CD4-positive, alpha-beta T cell (primary cell): Measurements from ENCODE around the gene DNAH3. TPM values are rescaled to one million over a fixed set of nuclear protein-coding genes. Genes with fewer than 3 reads are reported as not detected.

Experiments used
- ATAC-seq: fragments of 200-7000 bp; cut with Tn5 transposase; one replicate; pipeline ENCODE4 v1.10.0; 2022; ENCODE audit warnings: mild to moderate bottlenecking; ENCODE audit not compliant: poor library complexity
- CTCF ChIA-PET: fragments of 350-600 bp; sonication (Branson Sonifier 250); formaldehyde crosslinking; loops from one replicate; lab custom pipeline; 2021; ENCODE audit warnings: antibody characterized with exemption, inconsistent platforms; lab: Charles Lee
- POLR2A ChIA-PET: fragments of 350-600 bp; sonication (Branson Sonifier 250); formaldehyde crosslinking; loops from one replicate; lab custom pipeline; 2021; ENCODE audit warnings: antibody characterized with exemption, inconsistent platforms; lab: Charles Lee
- DNase-seq, 14 experiments: peaks; one replicate each; pipeline ENCODE4 v3.0.0-alpha.2; 2013 to 2020; ENCODE audit warnings: mixed read lengths in 2 of 14
- H3K27ac ChIP-seq, 2 donors: one replicate each; pipeline versions ENCODE4 v1.5.1 to v1.7.0; 2013; ENCODE audit warnings: low read length in 2 of 2, low read depth in 1 of 2, mild to moderate bottlenecking in 1 of 2
- H3K27me3 ChIP-seq, 2 experiments: 1 replicate in 1 of 2; 2 replicates in 1 of 2; pipeline versions ENCODE4 v1.6.1 to v1.7.0; 2013; ENCODE audit warnings: low read length in 2 of 2, control low read depth in 1 of 2, mild to moderate bottlenecking in 1 of 2, moderate library complexity in 1 of 2; ENCODE audit not compliant: insufficient read depth in 2 of 2, control insufficient read depth in 1 of 2
- H3K36me3 ChIP-seq: one replicate; pipeline ENCODE4 v1.6.1; 2013; ENCODE audit warnings: low read length, control low read depth; ENCODE audit not compliant: insufficient read depth
- H3K4me1 ChIP-seq: one replicate; pipeline ENCODE4 v1.6.1; 2013; ENCODE audit warnings: low read length, control low read depth; ENCODE audit not compliant: insufficient read depth
- H3K4me3 ChIP-seq: one replicate; pipeline ENCODE4 v1.5.1; 2013; ENCODE audit warnings: mild to moderate bottlenecking, low read length, moderate library complexity
- H3K9me3 ChIP-seq, 2 experiments: 1 replicate in 1 of 2; 2 replicates in 1 of 2; pipeline versions ENCODE4 v1.6.1 to v1.7.0; 2013; ENCODE audit warnings: low read length in 2 of 2, mild to moderate bottlenecking in 2 of 2, control low read depth in 1 of 2, moderate library complexity in 1 of 2; ENCODE audit not compliant: control insufficient read depth in 1 of 2, insufficient read depth in 1 of 2
- H3K27ac Mint-ChIP-seq: one replicate; pipeline ENCODE4 v1.8.0; 2020; ENCODE audit warnings: mixed read lengths
- H3K27me3 Mint-ChIP-seq: one replicate; pipeline ENCODE4 v1.8.0; 2021; ENCODE audit warnings: mixed read lengths
- H3K36me3 Mint-ChIP-seq: one replicate; pipeline ENCODE4 v1.8.0; 2021; ENCODE audit warnings: low read depth, mixed read lengths
- H3K4me1 Mint-ChIP-seq: one replicate; pipeline ENCODE4 v1.8.0; 2021; ENCODE audit warnings: low read depth, mixed read lengths
- H3K4me3 Mint-ChIP-seq: one replicate; pipeline ENCODE4 v1.8.0; 2020; ENCODE audit warnings: mild to moderate bottlenecking, mixed read lengths
- H3K9me3 Mint-ChIP-seq: one replicate; pipeline ENCODE4 v1.8.0; 2020; ENCODE audit warnings: mixed read lengths
- CTCF ChIP-seq: fragments of 200-600 bp; IDR thresholded peaks from one replicate; pipeline ENCODE4 v1.8.0; 2022; ENCODE audit warnings: antibody characterized with exemption, mild to moderate bottlenecking
- intact Hi-C, 2 experiments: fragments of 100-400 bp; cut with DNase I in 1 of 2; cut with micrococcal nuclease in 1 of 2; formaldehyde crosslinking; loops; one replicate each; pipeline versions ENCODE4 v1.15.1 to v1.9.0; 2023 to 2025; cut with DNase I, micrococcal nuclease
- total RNA-seq, 174 experiments: library from RNA in 2 of 174; stranded (reverse) in 2 of 174; gene quantifications; one replicate each; pipeline ENCODE4 v1.2.3 and lab custom pipeline; 2021 to 2026

Gene DNAH3
- total RNA-seq, 2 experiments from 2014 or later: not detected

- Mint-ChIP-seq H3K36me3 (peaks cover 6% of the 10 kb centered on the region), H3K4me3 (no peak overlapping the region), H3K4me1 (peaks cover 54% of the 10 kb centered on the region), H3K27me3 (no peaks in the 10 kb centered on the region), H3K9me3 (no peaks in the 10 kb centered on the region), H3K27ac (no peak overlapping the region)
- POLR2A ChIA-PET: interaction anchor here (1.2 kb wide), 1 partner anchor 25 kb away, joined by 3 read pairs; no protein-coding TSS in a partner anchor
- Histone ChIP-seq H3K4me3 (no peak overlapping the region), H3K27me3 (no peaks in the 10 kb centered on the region), H3K9me3 (no peaks in the 10 kb centered on the region), H3K36me3 (no peaks in the 10 kb centered on the region), H3K4me1 (peaks cover 26% of the 10 kb centered on the region), H3K27ac (no peak overlapping the region)
- ATAC-seq: no peak
- DNase-seq: no peak
- intact Hi-C loops: loop anchor here in 1 of 2 experiments (10.0 kb wide), 2 partner anchors 1382 to 1842 kb away; partner anchors contain the start of genes CCP110, COQ7 and GDE1
- TF ChIP-seq CTCF: no peak
- CTCF ChIA-PET: no interaction called here
Observed at GRCh38 chr16:20906341-20907255, 244.0 kb downstream of the DNAH3 start.

GRCh38 chr16:20905576-20905975, 245.1 kb downstream of the DNAH3 start:
- no peak overlapping the region for H3K4me3 Mint-ChIP-seq
- H3K27me3 ChIP-seq: no peaks in the 10 kb centered on the region
- H3K4me3 ChIP-seq: no peak overlapping the region
- no peaks in the 10 kb centered on the region for H3K27me3 Mint-ChIP-seq
- ChIA-PET POLR2A (interaction anchor here (0.7 kb wide), 1 partner anchor 31 kb away, joined by 3 read pairs; no protein-coding TSS in a partner anchor), CTCF (no interaction called here)
- intact Hi-C loops: loop anchor here in 1 of 2 experiments (10.0 kb wide), 2 partner anchors 1381 to 1841 kb away; partner anchors contain the start of genes CCP110, COQ7 and GDE1
- no peak overlapping the region for H3K27ac Mint-ChIP-seq
- no peak for TF ChIP-seq CTCF
- H3K4me1 Mint-ChIP-seq: peaks cover 65% of the 10 kb centered on the region
- H3K27ac ChIP-seq: no peak overlapping the region
- no peak for DNase-seq
- H3K36me3 Mint-ChIP-seq: peaks cover 8% of the 10 kb centered on the region
- H3K9me3 ChIP-seq: no peaks in the 10 kb centered on the region
- peaks cover 34% of the 10 kb centered on the region for H3K4me1 ChIP-seq
- ATAC-seq: no peak
- no peaks in the 10 kb centered on the region for H3K36me3 ChIP-seq
- H3K9me3 Mint-ChIP-seq: no peaks in the 10 kb centered on the region

- H3K27me3 ChIP-seq: no peaks in the 10 kb centered on the region
- no peak overlapping the region for H3K4me3 ChIP-seq
- TF ChIP-seq CTCF: no peak
- Mint-ChIP-seq H3K4me3 (peak overlapping the region; percentile 61), H3K4me1 (peaks cover 69% of the 10 kb centered on the region), H3K27me3 (no peaks in the 10 kb centered on the region), H3K27ac (peak overlapping the region; percentile 95), H3K9me3 (no peaks in the 10 kb centered on the region), H3K36me3 (peaks cover 17% of the 10 kb centered on the region)
- POLR2A ChIA-PET: interaction anchor here (0.7 kb wide), 1 partner anchor 30 kb away, joined by 3 read pairs; no protein-coding TSS in a partner anchor
- CTCF ChIA-PET: no interaction called here
- ATAC-seq: peak; percentile 14
- H3K27ac ChIP-seq: peak overlapping the region; percentile 16 to 59
- DNase-seq: peak in 6 of 14 experiments; percentile 16 to 77 (median 60)
- H3K36me3 ChIP-seq: no peaks in the 10 kb centered on the region
- peaks cover 38% of the 10 kb centered on the region for H3K4me1 ChIP-seq
- intact Hi-C loops: loop anchor here (5.0 to 10.0 kb wide), 4 partner anchors 97 to 1840 kb away; partner anchors contain the start of genes LDAF1 (in 2 of the 2), CCP110 (in 1 of the 2), COQ7 (in 1 of the 2) and ERI2 (in 1 of the 2)
- no peaks in the 10 kb centered on the region for H3K9me3 ChIP-seq
Observed at GRCh38 chr16:20904507-20905081, 246.1 kb downstream of the DNAH3 start.
